RWPE2 (cell line): Measurements from ENCODE around the gene IRF7.

Experiments used
- ATAC-seq: fragments of 200-7000 bp; cut with Tn5 transposase; 3 replicates; pipeline ENCODE4 v1.9.1; 2021; ENCODE audit warnings: low read depth
- DNase-seq: peaks from one replicate; pipeline ENCODE4 v3.0.0-alpha.2; 2020; ENCODE audit warnings: low spot score
- H3K27ac ChIP-seq: fragments of 450-650 bp; 2 replicates; pipeline ENCODE4 v1.5.1; 2017; ENCODE audit warnings: mild to moderate bottlenecking; ENCODE audit not compliant: poor library complexity, severe bottlenecking
- H3K27me3 ChIP-seq: fragments of 250-450 bp; sonication (Bioruptor Pico); 2 replicates; pipeline ENCODE4 v1.5.1; 2021; ENCODE audit warnings: mild to moderate bottlenecking, moderate library complexity; ENCODE audit not compliant: insufficient read depth, poor library complexity, severe bottlenecking
- H3K36me3 ChIP-seq: fragments of 250-450 bp; sonication (Bioruptor Pico); 2 replicates; pipeline ENCODE4 v1.5.1; 2020; ENCODE audit warnings: low read depth, mild to moderate bottlenecking, moderate library complexity
- H3K4me1 ChIP-seq: fragments of 250-450 bp; sonication (Bioruptor Pico); 2 replicates; pipeline ENCODE4 v1.5.1; 2021; ENCODE audit warnings: mild to moderate bottlenecking, moderate library complexity; ENCODE audit not compliant: insufficient read depth, poor library complexity, severe bottlenecking
- H3K4me3 ChIP-seq: fragments of 250-450 bp; sonication (Bioruptor Pico); 2 replicates; pipeline ENCODE4 v1.5.1; 2021; ENCODE audit warnings: mild to moderate bottlenecking, moderate library complexity; ENCODE audit not compliant: severe bottlenecking
- H3K9me3 ChIP-seq: fragments of 250-450 bp; sonication (Bioruptor Pico); 2 replicates; pipeline ENCODE4 v1.5.1; 2021; ENCODE audit warnings: mild to moderate bottlenecking, moderate library complexity; ENCODE audit not compliant: severe bottlenecking
- TF ChIP-seq, protein P1 (sequence below): fragments of 450-650 bp; IDR thresholded peaks from one replicate; pipeline ENCODE4 v1.5.1; 2017; ENCODE audit warnings: mild to moderate bottlenecking, moderate library complexity; ENCODE audit not compliant: poor library complexity, severe bottlenecking

The IRF7 gene

GRCh38 chr11:628056-628455 lies 12.3 kb upstream of the IRF7 start:
- no peak for ATAC-seq
- DNase-seq = peak; percentile 45
- Histone ChIP-seq H3K4me1 (no peaks in the 10 kb centered on the region), H3K27me3 (no peaks in the 10 kb centered on the region), H3K9me3 (no peaks in the 10 kb centered on the region), H3K27ac (no peak overlapping the region), H3K4me3 (no peak overlapping the region), H3K36me3 (no peaks in the 10 kb centered on the region)
- TF ChIP-seq, protein P1, sequence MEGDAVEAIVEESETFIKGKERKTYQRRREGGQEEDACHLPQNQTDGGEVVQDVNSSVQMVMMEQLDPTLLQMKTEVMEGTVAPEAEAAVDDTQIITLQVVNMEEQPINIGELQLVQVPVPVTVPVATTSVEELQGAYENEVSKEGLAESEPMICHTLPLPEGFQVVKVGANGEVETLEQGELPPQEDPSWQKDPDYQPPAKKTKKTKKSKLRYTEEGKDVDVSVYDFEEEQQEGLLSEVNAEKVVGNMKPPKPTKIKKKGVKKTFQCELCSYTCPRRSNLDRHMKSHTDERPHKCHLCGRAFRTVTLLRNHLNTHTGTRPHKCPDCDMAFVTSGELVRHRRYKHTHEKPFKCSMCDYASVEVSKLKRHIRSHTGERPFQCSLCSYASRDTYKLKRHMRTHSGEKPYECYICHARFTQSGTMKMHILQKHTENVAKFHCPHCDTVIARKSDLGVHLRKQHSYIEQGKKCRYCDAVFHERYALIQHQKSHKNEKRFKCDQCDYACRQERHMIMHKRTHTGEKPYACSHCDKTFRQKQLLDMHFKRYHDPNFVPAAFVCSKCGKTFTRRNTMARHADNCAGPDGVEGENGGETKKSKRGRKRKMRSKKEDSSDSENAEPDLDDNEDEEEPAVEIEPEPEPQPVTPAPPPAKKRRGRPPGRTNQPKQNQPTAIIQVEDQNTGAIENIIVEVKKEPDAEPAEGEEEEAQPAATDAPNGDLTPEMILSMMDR = no peak

- DNase-seq = no peak
- ATAC-seq = no peak
- Histone ChIP-seq H3K27ac (no peak overlapping the region), H3K27me3 (no peaks in the 10 kb centered on the region), H3K9me3 (no peaks in the 10 kb centered on the region), H3K4me3 (no peak overlapping the region), H3K36me3 (no peaks in the 10 kb centered on the region), H3K4me1 (no peaks in the 10 kb centered on the region)
- TF ChIP-seq, protein P1 = no peak
Measured at GRCh38 chr11:627308-627576, 11.5 kb upstream of the IRF7 start.

- no peak within 1 kb of the TSS for H3K4me3 ChIP-seq
Measured at GRCh38 chr11:626475-627307, 10.9 kb upstream of the IRF7 start, which contains the start of gene SCT. SCT (minus strand) TSS chr11:627181; CDS start chr11:627143, 38 bp downstream.

DNA sequence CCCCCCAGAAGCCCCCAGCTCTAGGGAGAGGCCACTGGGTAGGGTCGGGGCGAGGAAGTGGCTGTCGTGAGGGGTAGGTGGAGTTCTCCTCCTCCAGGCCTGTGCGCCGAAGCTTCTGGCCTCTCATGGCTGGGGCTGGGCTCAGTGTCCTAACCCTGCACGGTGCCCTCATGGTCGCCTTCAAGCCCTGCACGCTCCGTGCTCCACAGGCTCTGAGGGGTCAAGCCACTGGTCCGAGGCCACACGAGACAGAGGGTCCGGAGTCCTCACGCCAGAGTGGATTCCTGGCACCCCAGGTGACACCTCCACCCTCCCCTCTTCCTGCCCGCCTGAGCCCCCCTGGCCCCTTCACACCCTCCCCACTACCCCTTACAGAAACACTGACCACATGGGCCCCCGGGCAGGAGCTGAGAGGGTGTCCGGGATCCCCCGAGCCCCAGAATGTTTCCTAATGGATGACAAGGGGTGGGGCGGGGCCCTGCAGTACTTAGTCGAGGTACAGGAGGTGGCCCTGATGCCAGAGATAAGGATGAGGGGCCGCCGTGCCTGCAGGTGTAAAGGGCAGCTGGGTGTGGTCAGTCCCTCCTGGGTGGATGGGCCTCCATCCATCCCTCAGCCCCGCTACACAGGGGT lies 10.0 kb upstream of the IRF7 start:
- no peaks in the 10 kb centered on the region for H3K27me3 ChIP-seq
- ATAC-seq (no peak), DNase-seq (peak; percentile 67)
- H3K36me3 ChIP-seq = no peaks in the 10 kb centered on the region
- H3K4me1 ChIP-seq = no peaks in the 10 kb centered on the region
- no peak overlapping the region for H3K27ac ChIP-seq
- TF ChIP-seq, protein P1 = no peak
- H3K4me3 ChIP-seq = no peak overlapping the region
- no peaks in the 10 kb centered on the region for H3K9me3 ChIP-seq

More at GRCh38 chr11:626475-627307, 10.9 kb upstream of the IRF7 start, which contains the start of gene SCT:
- Histone ChIP-seq H3K36me3 (no peaks in the 10 kb centered on the region), H3K4me1 (no peaks in the 10 kb centered on the region), H3K9me3 (no peaks in the 10 kb centered on the region), H3K27ac (no peak within 1 kb of the TSS), H3K27me3 (no peaks in the 10 kb centered on the region)
- peak; percentile 63 for DNase-seq
- ATAC-seq = no peak
- TF ChIP-seq, protein P1 = no peak
